Right renal pelvis (tissue), 4 donors: Measurements from ENCODE around the gene YIPF3. TPM values are rescaled to one million over a fixed set of nuclear protein-coding genes. Genes with fewer than 3 reads are reported as not detected.

Experiments
- DNase-seq, 4 donors: peaks; one replicate each; pipeline ENCODE4 v3.0.0-alpha.2; 2013; ENCODE audit warnings: low read depth in 4 of 4, low spot score in 3 of 4, missing footprints in 1 of 4
- polyA plus RNA-seq, 4 donors: library from polyadenylated mRNA; unstranded; fragments of 120-200 nt; gene quantifications; one replicate each; pipeline ENCODE4 v1.2.1, GENCODE V29; 2013; ENCODE audit not compliant: insufficient read length in 4 of 4

The YIPF3 gene
- polyA plus RNA-seq, 4 donors = 146 to 162 (median 153) TPM

- no peak for DNase-seq
Observed at GRCh38 chr6:43493833-43494232, 22.9 kb downstream of the YIPF3 start.

- DNase-seq = no peak
Observed at GRCh38 chr6:43493230-43493629, 23.5 kb downstream of the YIPF3 start.

GRCh38 chr6:43492673-43493072, 24.1 kb downstream of the YIPF3 start:
- DNase-seq = no peak

- DNase-seq = no peak
Observed at GRCh38 chr6:43491750-43492661, 24.7 kb downstream of the YIPF3 start.

- DNase-seq = no peak
Observed at GRCh38 chr6:43490523-43490939, 26.2 kb downstream of the YIPF3 start.

GRCh38 chr6:43489277-43490072, 27.3 kb downstream of the YIPF3 start:
- no peak for DNase-seq

GRCh38 chr6:43488667-43489276, 28.0 kb downstream of the YIPF3 start:
- no peak for DNase-seq

- no peak for DNase-seq
Observed at GRCh38 chr6:43481591-43482236, 35.0 kb downstream of the YIPF3 start.

GRCh38 chr6:43481075-43481474, 35.7 kb downstream of the YIPF3 start:
- DNase-seq = no peak

- no peak for DNase-seq
Observed at GRCh38 chr6:43478008-43478372, 38.7 kb downstream of the YIPF3 start.

GRCh38 chr6:43477235-43478007, 39.3 kb downstream of the YIPF3 start, which contains the start of gene TJAP1:
Gene TJAP1, plus strand, starts transcription at chr6:43477570. Its CDS starts 21,432 bp downstream, at chr6:43499002.
- DNase-seq = peak; percentile 81 to 84 (median 82)

- no peak for DNase-seq
Observed at GRCh38 chr6:43476746-43477145, 40.0 kb downstream of the YIPF3 start.

GRCh38 chr6:43475516-43475915, 41.2 kb downstream of the YIPF3 start:
- DNase-seq = no peak

- no peak for DNase-seq
Observed at GRCh38 chr6:43472515-43472914, 44.2 kb downstream of the YIPF3 start.

GRCh38 chr6:43471399-43471798, 45.3 kb downstream of the YIPF3 start:
- DNase-seq = no peak

- no peak for DNase-seq
Observed at GRCh38 chr6:43469947-43470346, 46.8 kb downstream of the YIPF3 start.

GRCh38 chr6:43468748-43469681, 47.7 kb downstream of the YIPF3 start:
- DNase-seq = no peak

- no peak for DNase-seq
Observed at GRCh38 chr6:43468240-43468639, 48.5 kb downstream of the YIPF3 start.

GRCh38 chr6:43467752-43468151, 49.0 kb downstream of the YIPF3 start:
- DNase-seq = no peak
